Ishikawa (cell line): ENCODE measurements around the gene PBX1.

Experiments
- CEBPB ChIP-seq: IDR thresholded peaks from 2 replicates; pipeline ENCODE4 v1.6.1; 2012
- CREB1 ChIP-seq: IDR thresholded peaks from 2 replicates; pipeline ENCODE4 v1.6.1; 2012; ENCODE audit warnings: low read depth
- EGR1 ChIP-seq: IDR thresholded peaks from 2 replicates; pipeline ENCODE4 v1.6.1; 2012
- EP300 ChIP-seq: IDR thresholded peaks from 2 replicates; pipeline ENCODE4 v1.6.1; 2012; ENCODE audit warnings: borderline replicate concordance
- FOXM1 ChIP-seq: IDR thresholded peaks from 2 replicates; pipeline ENCODE4 v1.6.1; 2012; ENCODE audit warnings: low read depth, borderline replicate concordance
- NFIC ChIP-seq: IDR thresholded peaks from 2 replicates; pipeline ENCODE4 v1.6.1; 2012
- RAD21 ChIP-seq: IDR thresholded peaks from 2 replicates; pipeline ENCODE4 v1.6.1; 2012; ENCODE audit warnings: low read depth
- TAF1 ChIP-seq: IDR thresholded peaks from 2 replicates; pipeline ENCODE4 v1.6.1; 2012; ENCODE audit warnings: low read depth, mild to moderate bottlenecking
- TCF12 ChIP-seq: IDR thresholded peaks from 2 replicates; pipeline ENCODE4 v1.6.1; 2012; ENCODE audit warnings: low read depth
- TEAD4 ChIP-seq: IDR thresholded peaks from 2 replicates; pipeline ENCODE4 v1.6.1; 2012
- YY1 ChIP-seq: IDR thresholded peaks from 2 replicates; pipeline ENCODE4 v1.6.1; 2012; ENCODE audit warnings: low read depth
- ZBTB7A ChIP-seq: IDR thresholded peaks from 2 replicates; pipeline ENCODE4 v1.6.1; 2012; ENCODE audit warnings: low read depth
- TF ChIP-seq, protein P1 (sequence below): IDR thresholded peaks from 2 replicates; pipeline ENCODE4 v1.6.1; 2012
- TF ChIP-seq, protein P2 (sequence below): IDR thresholded peaks from 2 replicates; pipeline ENCODE4 v1.6.1; 2012; ENCODE audit warnings: low read depth, mild to moderate bottlenecking
- TF ChIP-seq, protein P3 (sequence below): IDR thresholded peaks from 2 replicates; pipeline ENCODE4 v1.6.1; 2012

The PBX1 gene

DNA sequence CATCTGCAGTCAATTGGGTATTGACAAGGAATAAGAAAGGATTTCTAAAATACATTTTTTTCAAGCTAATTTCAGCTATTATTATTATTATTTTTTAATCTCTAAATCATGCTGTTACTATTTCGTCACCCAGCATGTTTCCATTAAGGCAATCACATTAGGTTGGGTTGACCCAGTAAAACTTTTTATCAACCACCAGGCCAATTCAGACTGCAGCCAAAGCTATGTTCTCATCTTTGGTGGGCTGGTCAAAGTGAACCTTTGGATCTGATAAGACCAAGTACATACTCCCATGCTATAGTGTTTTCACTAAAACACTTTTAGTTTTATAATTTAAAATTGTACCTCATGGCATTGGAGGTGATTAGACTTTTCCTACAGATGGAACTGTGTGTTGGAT, 198.6 kb downstream of the PBX1 start:
- no peak for TF ChIP-seq YY1
- no peak for TF ChIP-seq CREB1
- no peak for TF ChIP-seq EGR1
- TF ChIP-seq, protein P1, sequence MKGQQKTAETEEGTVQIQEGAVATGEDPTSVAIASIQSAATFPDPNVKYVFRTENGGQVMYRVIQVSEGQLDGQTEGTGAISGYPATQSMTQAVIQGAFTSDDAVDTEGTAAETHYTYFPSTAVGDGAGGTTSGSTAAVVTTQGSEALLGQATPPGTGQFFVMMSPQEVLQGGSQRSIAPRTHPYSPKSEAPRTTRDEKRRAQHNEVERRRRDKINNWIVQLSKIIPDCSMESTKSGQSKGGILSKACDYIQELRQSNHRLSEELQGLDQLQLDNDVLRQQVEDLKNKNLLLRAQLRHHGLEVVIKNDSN = no peak
- no peak for TF ChIP-seq RAD21
- TF ChIP-seq, protein P2, sequence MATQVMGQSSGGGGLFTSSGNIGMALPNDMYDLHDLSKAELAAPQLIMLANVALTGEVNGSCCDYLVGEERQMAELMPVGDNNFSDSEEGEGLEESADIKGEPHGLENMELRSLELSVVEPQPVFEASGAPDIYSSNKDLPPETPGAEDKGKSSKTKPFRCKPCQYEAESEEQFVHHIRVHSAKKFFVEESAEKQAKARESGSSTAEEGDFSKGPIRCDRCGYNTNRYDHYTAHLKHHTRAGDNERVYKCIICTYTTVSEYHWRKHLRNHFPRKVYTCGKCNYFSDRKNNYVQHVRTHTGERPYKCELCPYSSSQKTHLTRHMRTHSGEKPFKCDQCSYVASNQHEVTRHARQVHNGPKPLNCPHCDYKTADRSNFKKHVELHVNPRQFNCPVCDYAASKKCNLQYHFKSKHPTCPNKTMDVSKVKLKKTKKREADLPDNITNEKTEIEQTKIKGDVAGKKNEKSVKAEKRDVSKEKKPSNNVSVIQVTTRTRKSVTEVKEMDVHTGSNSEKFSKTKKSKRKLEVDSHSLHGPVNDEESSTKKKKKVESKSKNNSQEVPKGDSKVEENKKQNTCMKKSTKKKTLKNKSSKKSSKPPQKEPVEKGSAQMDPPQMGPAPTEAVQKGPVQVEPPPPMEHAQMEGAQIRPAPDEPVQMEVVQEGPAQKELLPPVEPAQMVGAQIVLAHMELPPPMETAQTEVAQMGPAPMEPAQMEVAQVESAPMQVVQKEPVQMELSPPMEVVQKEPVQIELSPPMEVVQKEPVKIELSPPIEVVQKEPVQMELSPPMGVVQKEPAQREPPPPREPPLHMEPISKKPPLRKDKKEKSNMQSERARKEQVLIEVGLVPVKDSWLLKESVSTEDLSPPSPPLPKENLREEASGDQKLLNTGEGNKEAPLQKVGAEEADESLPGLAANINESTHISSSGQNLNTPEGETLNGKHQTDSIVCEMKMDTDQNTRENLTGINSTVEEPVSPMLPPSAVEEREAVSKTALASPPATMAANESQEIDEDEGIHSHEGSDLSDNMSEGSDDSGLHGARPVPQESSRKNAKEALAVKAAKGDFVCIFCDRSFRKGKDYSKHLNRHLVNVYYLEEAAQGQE = no peak
- no peak for TF ChIP-seq TCF12

DNA sequence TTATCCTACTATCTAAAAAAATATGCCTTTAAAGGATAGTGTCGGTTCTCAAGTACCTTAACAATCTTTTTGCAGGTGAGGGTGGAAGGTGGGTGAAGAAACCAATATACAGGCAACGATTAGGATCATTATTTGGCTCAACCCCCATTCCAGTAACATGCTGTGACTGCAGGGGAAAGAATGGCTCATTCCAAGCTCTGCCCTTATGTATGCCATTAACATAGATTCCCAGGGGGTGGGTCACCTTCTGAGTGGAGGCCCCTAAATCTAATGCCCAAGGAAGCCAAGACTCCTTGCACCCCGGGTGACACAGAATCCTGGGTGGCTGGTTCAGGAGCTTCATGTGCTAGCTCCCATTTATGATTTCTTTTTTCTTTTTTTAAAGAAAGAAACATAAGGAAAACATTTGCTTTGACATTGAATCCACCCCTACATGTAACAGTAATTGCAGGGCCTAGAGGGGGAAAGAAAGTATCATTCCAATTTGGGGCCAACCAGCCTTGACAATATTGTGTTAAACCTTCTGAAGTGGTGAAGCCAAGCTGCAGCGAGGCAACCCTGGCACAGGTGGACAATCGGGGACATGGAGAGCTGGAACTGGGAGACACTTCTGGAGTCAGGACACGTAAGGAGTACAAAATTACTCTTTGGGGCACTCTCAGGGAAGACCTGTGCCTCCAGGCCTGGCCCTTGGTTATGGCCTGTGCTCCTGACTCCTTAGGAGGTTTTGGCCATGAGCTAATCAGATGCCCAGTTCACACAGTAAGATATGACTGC, 200.3 kb downstream of the PBX1 start:
- TF ChIP-seq, protein P2 = no peak

DNA sequence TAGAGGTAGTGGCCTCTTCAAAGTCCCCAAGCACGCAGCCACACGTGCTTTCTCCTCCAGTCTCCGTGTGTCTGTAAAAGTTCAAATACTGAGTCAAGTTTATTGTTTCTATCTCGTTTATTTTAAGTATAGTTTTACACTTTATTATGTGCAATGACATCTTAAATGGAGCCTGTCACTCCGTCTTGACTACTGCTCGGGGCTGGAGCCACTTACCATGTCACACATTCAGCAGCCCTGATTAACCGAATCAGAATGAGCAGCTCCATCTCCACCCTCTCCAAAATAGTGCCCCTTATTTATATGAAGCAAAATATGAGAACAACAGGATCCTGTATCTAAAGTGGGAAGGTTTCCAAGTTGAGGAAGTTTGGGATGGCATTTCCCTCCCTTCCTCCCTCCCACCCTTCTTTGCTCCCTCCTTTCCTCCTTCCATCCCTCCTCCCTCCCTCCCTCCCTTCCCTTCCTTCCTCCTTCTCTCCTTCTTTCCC, 201.0 kb downstream of the PBX1 start:
- TF ChIP-seq TCF12 (no peak), CREB1 (no peak), FOXM1 (no peak), RAD21 (no peak), EP300 (no peak), YY1 (no peak), EGR1 (no peak), TEAD4 (no peak), CEBPB (no peak), NFIC (no peak), TAF1 (no peak)
- TF ChIP-seq, protein P1 = no peak
- TF ChIP-seq, protein P3, sequence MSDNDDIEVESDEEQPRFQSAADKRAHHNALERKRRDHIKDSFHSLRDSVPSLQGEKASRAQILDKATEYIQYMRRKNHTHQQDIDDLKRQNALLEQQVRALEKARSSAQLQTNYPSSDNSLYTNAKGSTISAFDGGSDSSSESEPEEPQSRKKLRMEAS = no peak

DNA sequence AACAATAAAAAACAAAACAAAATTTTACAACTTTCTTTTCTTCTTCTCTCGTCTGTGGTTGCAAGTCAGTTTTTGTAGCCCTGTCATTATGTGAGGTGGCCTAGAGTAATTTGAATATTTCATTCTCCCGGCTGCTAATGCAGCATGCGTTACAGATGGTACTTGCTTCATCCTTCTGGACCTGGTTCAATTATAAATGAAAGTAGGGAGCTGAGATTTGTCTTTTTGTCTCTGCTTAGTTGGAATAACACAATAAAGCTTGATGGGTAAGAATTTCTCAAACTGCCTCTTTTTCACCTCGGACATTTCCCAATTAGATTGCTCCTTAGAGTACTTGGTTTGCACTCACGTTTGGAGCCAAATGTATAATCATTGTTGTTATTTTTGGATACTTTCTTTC, 201.6 kb downstream of the PBX1 start:
- TF ChIP-seq EP300 (no peak), ZBTB7A (no peak), FOXM1 (no peak), TAF1 (no peak), TCF12 (no peak), CEBPB (no peak), RAD21 (no peak), YY1 (no peak), CREB1 (no peak), NFIC (no peak), TEAD4 (no peak), EGR1 (no peak)
- TF ChIP-seq, protein P1 = no peak
- TF ChIP-seq, protein P2 = no peak
- TF ChIP-seq, protein P3 = no peak
